Measurements from ENCODE around the gene FSCN2.

DNA sequence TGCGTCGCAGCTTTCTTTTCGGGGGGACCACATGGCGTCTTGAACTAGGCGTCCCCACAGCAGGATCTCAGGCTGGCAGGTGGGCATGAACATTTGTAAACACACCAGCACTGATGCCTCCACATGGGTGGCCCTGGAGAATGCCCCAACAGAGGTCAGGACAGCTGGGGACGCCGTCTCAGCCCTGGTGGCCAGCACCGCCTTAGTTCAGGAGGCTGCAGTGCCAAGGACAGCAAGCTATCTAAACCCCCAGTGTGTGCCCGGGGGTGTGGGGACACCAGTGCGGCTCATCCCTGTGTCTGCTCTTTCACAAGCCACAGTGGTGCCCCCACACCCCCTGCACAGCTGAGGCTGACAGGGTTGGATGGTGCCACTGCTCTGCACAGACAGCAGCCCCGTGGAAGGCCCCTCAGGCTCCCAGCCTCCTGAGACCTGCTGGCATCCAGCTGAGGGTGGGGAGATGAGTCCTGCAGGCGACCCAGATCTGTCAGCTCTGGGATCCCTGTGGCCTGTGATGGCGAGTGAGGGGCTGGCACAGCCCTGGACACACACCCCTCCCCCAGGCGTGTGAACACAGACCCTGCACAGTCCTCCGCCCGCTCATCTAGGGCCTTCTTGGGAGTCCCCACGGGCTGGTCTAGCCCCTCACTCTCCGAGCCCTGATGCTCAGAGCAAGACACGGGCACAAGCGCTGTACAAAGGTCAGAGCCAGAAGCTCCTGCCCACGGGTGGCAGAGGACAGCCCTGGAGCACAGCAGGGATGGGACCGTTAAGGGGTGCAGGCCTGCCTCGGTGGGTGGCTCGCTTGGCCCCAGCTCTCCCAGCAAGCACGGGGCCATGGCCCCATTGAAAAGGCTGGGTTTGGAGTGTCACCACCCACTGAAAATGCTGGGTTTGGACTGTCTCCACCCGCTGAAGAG, 10.7 kb downstream of the FSCN2 start:
- no peak for TF ChIP-seq EP300 (IDR thresholded peaks at IDR 0.05)
- TF ChIP-seq POLR2A (IDR thresholded peaks at IDR 0.05): no peak
